T-helper 1 cell (primary cell): Measurements from ENCODE around the gene OTUD3.

Source experiments
- DNase-seq, 5 donors: peaks; one replicate each; pipeline ENCODE4 v3.0.0-alpha.2; 2012 to 2020

The OTUD3 gene

GRCh38 chr1:19955534-19956170, 73.5 kb downstream of the OTUD3 start:
- no peak for DNase-seq

DNA sequence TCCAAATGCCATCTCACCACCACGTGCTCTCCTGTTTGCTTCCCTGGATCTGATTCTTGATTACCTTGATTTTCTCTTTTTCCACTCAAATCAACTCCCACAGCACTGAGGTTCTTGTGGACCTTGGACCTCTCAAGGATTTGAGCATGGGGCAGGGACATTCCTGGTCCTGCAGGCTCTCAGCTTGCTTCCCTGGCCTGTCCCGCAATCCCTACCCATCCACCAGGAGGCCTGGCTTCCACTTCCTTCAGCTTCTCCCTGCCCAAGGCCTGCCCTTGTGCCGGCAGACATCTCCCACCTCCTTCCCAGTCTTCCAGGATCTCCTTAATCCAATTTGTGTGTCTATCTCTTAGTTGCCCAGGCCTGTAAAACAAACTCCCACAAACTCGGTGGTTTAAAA, 75.6 kb downstream of the OTUD3 start:
- DNase-seq: no peak

GRCh38 chr1:19960591-19960990, 78.4 kb downstream of the OTUD3 start:
- no peak for DNase-seq
